Activated naive CD4-positive, alpha-beta T cell treated with anti-CD3 and anti-CD28 coated beads, Interleukin-2, amount 50 U/mL, for 72 hours (primary cell): ENCODE results near the gene RBMS3. TPM values are rescaled to one million over a fixed set of nuclear protein-coding genes. Genes with fewer than 3 reads are reported as not detected.

Experiments
- ATAC-seq, 2 donors: fragments of 150-1000 bp; cut with Tn5 transposase; 2 replicates each; pipeline ENCODE4 v1.10.0; 2021; ENCODE audit warnings: mild to moderate bottlenecking in 2 of 2, moderate library complexity in 2 of 2
- DNase-seq, 2 donors: peaks; one replicate each; pipeline ENCODE4 v3.0.0; 2021 to 2022; ENCODE audit warnings: low spot score in 2 of 2
- H3K27ac Mint-ChIP-seq, 2 donors: one replicate each; pipeline ENCODE4 v1.8.0; 2022; ENCODE audit warnings: mild to moderate bottlenecking in 2 of 2, mixed read lengths in 2 of 2
- H3K36me3 Mint-ChIP-seq, 2 donors: one replicate each; pipeline ENCODE4 v1.8.0; 2022; ENCODE audit warnings: mixed read lengths in 2 of 2
- H3K9me3 Mint-ChIP-seq, 2 donors: one replicate each; pipeline ENCODE4 v1.8.0; 2022; ENCODE audit warnings: mixed read lengths in 2 of 2
- total RNA-seq, 2 donors: library from RNA; stranded (reverse); gene quantifications; one replicate each; pipeline ENCODE4 v1.2.3, GENCODE V29; 2022

Gene RBMS3
- total RNA-seq, 2 donors from 2014 or later: 3.3 TPM; not detected in 1

DNA sequence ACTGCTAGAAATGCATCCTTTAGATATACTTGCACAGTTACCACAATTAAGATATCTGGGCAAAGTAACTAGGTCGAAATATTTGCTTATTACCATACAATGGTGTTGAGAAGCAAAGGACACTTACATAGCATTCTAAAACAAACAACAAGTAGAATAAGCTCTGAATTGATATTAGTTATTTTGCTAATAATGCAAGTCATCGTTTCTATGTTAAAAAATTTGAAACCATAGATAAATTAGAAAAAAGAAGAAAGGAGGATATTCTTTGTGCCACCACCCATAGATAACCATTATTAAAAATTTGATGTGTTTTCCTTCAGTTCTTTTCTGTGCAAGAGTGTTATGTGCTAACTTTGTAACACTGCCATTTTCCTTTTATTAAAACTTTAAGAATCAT, 435.3 kb downstream of the RBMS3 start:
- no peaks in the 10 kb centered on the region for H3K36me3 Mint-ChIP-seq
- ATAC-seq (no peak), DNase-seq (no peak)
- no peaks in the 10 kb centered on the region for H3K9me3 Mint-ChIP-seq
- no peak overlapping the region for H3K27ac Mint-ChIP-seq

DNA sequence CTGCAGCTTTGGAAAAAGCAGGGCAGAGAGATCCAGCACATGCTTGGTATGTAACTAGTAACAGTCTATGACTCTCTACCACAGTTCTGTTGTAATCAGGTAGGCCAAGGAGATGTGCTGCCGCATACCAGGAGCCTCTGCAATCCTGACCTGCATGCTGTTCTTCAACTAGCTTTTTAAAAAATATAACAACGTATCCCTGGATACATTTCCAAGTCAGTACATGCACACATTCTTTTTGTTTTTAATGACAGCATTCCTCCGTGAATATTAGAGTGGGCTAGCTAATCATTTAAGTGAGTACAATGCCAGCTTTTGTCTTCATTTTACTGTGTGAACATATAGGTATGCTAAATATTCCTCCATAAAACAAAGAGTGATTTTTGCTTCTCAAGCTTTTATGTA, 437.8 kb downstream of the RBMS3 start:
- H3K9me3 Mint-ChIP-seq: no peaks in the 10 kb centered on the region
- ATAC-seq (no peak), DNase-seq (no peak)
- H3K27ac Mint-ChIP-seq: no peak overlapping the region
- no peaks in the 10 kb centered on the region for H3K36me3 Mint-ChIP-seq

DNA sequence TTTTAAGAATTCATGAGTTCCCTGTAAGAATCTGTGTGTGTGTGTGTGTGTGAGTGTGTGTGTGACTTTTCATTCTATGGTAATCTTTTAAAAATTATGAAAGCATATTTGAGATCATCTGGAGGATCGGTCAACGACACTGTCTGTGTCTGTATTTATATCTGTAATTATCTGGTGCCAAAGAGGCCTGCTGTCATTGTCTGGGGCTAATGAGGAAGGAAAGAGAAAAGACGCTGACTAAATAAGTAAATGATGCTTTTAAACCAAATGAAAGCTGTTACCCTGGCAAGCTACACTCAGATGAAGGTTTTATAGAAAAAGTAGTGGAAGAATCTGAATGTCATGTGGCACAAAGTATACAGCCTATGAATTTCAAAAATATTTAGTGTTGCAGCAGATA, 439.8 kb downstream of the RBMS3 start:
- no peak for ATAC-seq
- Mint-ChIP-seq H3K9me3 (no peaks in the 10 kb centered on the region), H3K27ac (no peak overlapping the region), H3K36me3 (no peaks in the 10 kb centered on the region)
- DNase-seq: no peak

DNA sequence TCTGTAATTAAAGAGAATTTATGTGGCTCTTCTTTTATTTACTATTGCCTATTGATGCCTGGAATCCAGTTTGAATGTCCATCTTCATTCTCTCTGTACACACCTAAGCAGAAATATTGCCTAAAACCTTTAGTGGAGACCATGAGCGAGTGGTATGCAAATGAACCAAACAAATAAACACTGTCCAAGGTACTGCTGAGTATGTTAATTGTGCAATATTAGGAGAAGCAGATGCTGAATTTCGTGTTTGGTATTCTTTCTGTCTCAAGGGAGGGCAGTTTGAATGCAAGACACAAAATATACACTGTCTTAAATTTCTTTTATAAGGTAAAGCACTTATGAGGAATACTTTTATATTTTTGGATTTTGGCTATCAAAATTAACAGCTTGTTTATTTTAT, 440.9 kb downstream of the RBMS3 start:
- DNase-seq (no peak), ATAC-seq (no peak)
- no peaks in the 10 kb centered on the region for H3K9me3 Mint-ChIP-seq
- no peaks in the 10 kb centered on the region for H3K36me3 Mint-ChIP-seq
- H3K27ac Mint-ChIP-seq: no peak overlapping the region

DNA sequence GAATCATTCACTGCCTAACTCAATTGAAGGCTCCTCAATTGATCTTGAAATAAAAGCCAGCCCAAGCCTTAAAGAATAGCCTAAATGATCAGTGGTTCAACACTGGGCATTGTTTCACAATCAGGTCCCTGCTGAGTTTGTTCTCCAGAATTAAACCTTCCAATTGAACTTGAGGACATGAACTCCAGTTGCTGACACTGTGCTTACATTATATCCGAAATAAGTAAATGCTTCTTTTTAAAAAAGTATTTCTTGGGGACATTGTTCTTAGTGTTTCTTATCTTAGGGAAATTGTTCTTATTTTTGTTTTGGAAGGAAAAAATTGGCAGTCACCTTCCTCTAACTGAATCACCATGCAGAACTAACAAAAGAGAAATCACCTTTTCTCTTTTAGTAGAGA, 450.2 kb downstream of the RBMS3 start:
- DNase-seq: no peak
- no peak overlapping the region for H3K27ac Mint-ChIP-seq
- ATAC-seq: no peak
- H3K9me3 Mint-ChIP-seq: peaks cover 0 to 7% of the 10 kb centered on the region in 2 donors
- H3K36me3 Mint-ChIP-seq: no peaks in the 10 kb centered on the region

DNA sequence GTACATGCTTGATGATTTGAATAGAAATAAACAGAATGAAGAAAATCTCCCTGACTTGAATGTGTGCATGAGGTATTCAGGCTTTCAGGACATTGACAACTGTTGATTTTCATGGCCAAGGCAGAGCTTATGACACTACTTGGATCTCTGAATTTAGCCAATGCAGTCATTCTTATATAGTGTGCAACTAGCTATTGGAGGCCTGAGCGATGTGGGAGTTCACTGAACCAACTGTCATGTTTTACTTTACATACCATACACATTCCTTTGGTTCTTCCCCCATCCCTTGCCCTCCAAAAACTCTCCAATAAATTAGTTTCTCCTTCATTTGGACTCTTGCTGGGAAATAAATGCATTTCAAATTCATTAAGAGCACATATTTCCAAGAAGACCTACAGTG, 460.4 kb downstream of the RBMS3 start:
- no peak overlapping the region for H3K27ac Mint-ChIP-seq
- no peaks in the 10 kb centered on the region for H3K36me3 Mint-ChIP-seq
- DNase-seq: no peak
- no peak for ATAC-seq
- H3K9me3 Mint-ChIP-seq: no peaks in the 10 kb centered on the region

DNA sequence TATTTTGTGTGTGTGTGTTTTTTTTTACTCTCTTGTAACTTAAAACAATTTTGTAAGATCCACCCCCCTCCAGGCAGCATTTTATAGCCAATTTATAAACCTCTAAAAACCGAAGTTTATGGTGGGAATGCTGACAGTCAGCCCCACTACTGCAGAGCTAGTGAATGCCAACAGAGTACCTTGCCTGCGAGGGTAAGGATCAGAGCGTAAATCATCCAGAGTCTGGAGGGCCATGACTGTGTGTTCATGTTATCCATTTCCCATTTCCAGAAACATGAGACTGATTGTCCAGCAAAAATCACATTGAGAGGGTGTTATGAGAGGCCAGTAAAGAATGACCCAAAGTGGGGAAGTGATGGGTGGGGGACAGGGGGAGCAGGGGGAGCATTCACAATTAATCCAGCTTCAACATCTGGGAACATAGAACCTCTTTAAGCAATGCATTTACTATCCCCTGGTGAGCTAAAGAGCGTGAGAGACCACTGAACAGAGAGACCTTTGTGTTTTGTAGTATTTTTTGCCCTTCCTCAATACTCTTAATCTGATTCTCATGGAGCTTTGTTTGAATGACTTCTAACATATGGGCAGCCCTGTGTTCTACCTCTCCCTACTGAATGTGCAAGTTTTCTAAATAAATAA, 464.5 kb downstream of the RBMS3 start:
- ATAC-seq (no peak), DNase-seq (no peak)
- no peaks in the 10 kb centered on the region for H3K36me3 Mint-ChIP-seq
- no peak overlapping the region for H3K27ac Mint-ChIP-seq
- H3K9me3 Mint-ChIP-seq: no peaks in the 10 kb centered on the region

DNA sequence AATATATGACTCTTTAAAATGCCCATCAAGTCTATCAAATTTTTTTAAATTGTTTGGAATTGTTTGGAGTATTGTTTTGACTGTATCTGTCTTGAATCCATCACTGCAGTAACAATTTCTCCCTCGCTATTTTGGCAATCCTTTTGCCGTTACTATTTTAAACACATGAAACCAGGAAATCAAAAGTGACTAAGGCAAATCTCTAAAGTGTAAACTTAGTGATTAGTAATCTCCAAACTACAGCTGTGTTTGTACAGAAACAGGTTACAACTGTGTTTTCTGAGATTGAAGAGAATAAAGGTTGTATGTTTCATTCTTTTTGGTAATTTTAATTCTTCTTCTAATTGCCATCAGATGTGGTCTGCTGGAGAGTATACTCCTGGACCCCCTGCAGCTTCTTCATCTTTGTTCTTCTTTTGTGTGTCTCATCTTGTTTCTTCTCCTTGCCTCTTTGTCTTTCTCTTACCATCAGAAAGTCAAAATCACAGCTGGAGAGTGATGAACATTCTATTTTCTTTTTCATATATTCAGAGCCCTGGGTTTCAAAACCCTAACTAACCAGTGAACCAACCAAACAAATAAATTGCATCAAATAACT, 465.4 kb downstream of the RBMS3 start:
- peak in 1 of 2 donors; percentile 58 for ATAC-seq
- DNase-seq: no peak
- H3K9me3 Mint-ChIP-seq: no peaks in the 10 kb centered on the region
- no peaks in the 10 kb centered on the region for H3K36me3 Mint-ChIP-seq
- H3K27ac Mint-ChIP-seq: no peak overlapping the region

DNA sequence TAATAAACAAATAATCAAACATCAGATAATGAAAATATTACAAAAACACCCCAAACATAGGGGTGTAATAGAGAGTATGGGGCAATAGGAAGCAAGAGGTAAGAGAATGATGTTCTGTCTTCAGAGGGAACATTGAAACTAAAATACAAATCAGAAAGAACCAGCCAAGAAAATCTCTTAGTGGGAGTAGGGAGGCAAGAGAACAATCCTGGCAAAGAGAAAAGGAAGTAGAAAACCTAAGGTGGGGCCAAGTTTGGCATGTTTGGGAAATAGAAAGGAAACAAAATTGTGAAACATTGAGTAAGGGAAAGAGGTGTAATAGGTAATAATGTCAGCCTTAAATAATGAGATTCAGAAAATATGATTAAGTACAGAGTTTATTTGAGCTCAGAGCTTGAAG, 467.1 kb downstream of the RBMS3 start:
- H3K36me3 Mint-ChIP-seq: no peaks in the 10 kb centered on the region
- ATAC-seq (no peak), DNase-seq (no peak)
- no peak overlapping the region for H3K27ac Mint-ChIP-seq
- H3K9me3 Mint-ChIP-seq: no peaks in the 10 kb centered on the region

DNA sequence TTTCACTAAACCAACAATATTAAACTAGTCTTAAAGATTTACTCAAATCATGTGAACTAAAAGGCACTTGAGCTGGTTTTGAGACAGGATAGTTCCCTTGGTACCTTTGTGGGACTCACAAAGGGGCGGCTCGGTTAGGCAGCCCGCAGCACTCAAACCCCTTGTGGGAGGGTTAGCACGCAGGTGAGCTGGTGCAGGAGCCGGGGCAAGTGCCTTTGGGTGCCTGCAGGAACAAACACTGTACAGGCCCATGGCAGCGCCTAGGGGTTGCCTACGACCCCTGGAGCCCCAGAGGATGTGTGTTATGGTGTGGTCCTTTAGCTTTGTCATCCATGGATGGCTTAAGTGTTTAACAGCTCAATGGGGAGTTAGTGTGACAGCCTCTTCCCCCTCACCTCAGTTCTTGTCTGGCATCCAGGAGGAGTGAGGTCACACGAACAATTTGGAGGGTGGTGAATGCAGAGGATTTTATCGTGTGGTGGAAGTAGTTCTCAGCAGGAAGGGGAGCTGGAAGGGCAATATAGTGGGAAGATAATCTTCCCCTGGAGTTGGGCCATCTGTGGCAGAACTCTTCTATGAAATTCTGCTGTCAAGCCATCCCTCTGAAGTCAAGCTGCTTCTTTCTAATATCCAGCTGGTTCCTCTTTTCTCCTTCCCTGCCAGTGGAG, 470.9 kb downstream of the RBMS3 start:
- Mint-ChIP-seq H3K36me3 (no peaks in the 10 kb centered on the region), H3K9me3 (no peaks in the 10 kb centered on the region), H3K27ac (no peak overlapping the region)
- ATAC-seq (no peak), DNase-seq (no peak)

DNA sequence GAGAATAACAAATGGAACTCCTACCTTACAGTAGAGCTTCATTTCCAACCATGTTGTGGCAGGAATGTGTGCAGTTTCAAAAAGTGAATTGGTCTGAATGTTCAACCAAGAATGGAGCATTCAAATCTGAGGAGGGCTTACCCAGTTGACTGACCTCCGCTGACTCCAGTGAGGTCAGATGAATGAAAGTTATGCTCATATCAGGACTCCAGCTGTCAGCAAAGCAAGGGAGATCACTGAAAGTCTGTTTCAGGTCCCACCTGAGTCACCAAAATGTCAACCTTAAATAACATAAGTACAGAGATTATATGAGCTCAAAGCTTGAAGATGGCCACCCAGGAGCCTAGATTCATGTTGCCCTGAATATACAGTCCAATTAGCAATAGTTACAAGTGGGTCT, 473.5 kb downstream of the RBMS3 start:
- ATAC-seq (peak in 1 of 2 donors; percentile 66), DNase-seq (no peak)
- Mint-ChIP-seq H3K36me3 (no peaks in the 10 kb centered on the region), H3K27ac (no peak overlapping the region), H3K9me3 (no peaks in the 10 kb centered on the region)

DNA sequence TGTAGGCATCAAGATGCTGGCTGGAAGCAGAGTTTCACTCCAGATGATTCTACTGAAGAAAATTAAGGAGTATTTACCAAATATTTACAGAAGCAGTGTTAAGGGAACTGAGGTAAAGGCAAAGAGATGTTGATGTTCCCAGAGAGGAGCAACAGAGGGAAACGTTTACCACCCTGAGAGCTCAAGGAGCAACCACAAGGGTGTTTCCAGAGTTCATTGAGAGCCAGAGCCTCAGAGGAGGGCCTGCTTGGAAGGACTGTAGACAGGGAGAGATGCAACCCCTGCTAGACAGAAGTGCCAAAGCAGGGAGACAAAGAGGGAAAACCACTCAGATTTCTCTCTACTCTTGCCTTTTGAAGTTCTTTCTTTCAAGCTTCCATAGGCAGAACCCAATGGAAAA, 474.5 kb downstream of the RBMS3 start:
- H3K9me3 Mint-ChIP-seq: no peaks in the 10 kb centered on the region
- H3K36me3 Mint-ChIP-seq: no peaks in the 10 kb centered on the region
- H3K27ac Mint-ChIP-seq: peak overlapping the region in 1 of 2 donors; percentile 55
- no peak for DNase-seq
- ATAC-seq: no peak

DNA sequence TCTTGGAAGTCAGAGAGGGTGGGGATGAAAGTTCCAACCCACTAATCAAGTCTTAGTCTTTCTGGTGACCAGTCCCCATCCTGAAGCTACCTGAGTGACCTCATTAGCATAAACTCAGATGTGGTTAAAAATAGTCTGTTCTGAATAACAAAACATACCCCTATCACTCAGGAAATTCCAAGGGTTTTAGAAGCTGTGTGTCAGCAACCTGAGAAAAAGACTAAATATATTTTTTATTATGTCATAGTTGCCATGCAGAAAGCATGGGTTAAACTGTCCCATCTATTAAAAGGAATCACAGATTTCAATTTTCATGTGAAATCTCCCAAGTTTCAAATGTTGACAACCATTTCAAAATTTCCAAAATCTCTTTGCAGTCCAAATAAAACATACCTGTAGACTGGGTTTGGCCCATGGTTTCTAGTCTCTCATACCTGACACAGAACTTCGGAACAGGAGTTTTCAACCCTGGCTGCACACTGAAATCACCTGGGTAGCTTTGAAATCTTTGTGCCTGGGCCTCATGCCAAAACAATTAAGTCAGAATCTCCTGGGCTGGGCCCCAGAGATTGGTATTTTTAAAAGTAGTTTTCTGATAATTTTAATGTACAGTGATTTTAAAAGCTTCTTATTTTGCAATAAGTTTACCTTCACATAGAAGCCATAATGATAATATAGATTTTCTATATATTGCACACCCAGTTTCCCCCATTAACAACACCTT, 476.3 kb downstream of the RBMS3 start:
- Mint-ChIP-seq H3K36me3 (no peaks in the 10 kb centered on the region), H3K27ac (no peak overlapping the region), H3K9me3 (no peaks in the 10 kb centered on the region)
- ATAC-seq (no peak), DNase-seq (no peak)

DNA sequence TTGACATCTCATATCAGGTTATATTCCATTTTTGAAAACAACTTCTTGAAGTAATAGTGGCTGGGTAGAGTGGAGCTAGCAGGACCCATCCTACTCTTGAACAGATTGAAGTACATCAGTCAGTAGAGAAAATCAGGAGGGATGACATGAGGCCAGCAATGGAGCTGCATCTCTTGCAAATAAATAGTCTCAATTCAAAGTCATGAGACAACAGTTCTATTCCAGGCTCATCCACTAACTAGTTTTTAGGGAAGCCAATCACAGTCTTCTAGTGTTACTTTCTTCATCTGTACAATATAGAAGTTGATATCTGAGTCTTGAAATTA, 477.2 kb downstream of the RBMS3 start:
- no peak for DNase-seq
- Mint-ChIP-seq H3K27ac (no peak overlapping the region), H3K9me3 (no peaks in the 10 kb centered on the region), H3K36me3 (no peaks in the 10 kb centered on the region)
- no peak for ATAC-seq

DNA sequence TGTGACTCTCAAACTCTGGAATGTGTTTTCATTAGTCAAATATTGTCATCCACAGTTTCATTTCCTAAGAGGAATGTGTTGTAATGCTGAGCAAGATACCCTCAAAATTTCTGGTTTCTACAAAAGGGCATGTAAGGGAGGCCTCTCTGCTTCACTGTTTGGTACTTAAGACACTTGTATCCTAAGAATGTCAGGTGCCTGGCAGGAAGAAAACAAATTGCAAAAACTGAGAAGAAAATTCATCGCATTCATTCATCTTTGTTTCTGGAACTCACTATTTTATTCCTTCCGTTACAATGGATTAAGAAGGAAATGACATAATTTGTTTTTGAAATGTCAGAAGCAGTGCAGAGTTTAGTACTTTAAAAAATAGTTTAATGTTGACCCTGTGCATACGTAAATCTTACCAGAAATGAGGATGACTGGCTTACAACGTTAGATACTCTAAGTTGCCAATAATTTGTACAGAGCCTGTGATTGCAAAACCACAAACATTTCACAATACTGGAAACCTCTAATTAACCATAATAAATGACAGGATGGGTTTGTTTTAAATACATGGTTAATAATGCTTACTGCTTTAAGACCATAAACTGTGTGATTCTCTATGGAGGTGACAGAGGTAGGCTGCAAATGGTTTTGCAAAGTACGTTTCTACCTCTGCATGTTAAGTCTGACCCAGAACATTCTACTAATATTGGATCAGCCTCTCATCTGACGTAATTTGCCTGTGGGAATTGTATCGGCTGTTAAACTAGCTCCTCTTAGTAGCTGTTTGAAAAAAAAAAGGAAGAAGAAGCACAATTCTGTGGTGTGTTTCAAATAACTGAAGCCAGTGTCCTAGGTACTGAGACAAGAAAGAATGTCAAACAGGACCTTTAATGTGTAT, 477.8 kb downstream of the RBMS3 start:
- Mint-ChIP-seq H3K27ac (no peak overlapping the region), H3K9me3 (no peaks in the 10 kb centered on the region), H3K36me3 (no peaks in the 10 kb centered on the region)
- DNase-seq (no peak), ATAC-seq (no peak)

DNA sequence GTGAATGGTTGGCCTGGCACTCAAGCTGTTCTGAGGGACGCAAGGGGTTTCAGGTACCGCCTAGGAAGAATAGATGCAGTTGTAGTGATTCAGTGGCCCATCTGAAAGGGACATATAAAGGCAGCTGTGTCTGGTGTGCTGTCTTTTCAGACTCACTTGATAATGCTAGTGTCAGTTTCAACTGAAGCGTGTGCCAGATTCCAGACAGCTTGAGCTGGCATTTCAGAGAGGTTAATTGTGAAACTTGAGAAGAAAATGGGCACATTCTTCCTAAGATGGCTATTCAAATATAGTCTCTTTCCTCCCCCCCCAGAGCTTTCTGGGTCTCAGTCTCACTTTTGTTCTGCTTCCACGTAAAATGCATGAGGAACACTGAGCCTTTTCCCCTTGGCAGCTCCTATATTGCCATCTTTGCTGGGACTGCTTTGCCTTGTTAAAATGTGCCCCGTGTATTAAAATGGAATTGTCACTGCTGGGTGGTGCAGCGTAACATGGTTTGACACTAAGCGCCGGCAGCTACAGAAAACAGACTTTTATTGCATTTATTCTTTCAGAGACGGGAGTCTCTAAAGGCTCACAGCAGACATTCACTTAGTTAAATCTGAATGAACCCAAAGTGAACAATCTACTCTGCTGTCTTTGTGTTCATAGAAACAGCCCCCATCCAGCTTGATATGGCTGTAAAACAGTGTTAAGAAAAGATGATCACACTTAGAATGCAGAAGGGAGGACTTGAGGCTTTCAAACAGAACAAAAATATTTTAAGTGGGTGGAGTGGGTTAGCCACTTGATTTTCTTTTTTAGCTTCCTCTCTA, 478.7 kb downstream of the RBMS3 start:
- H3K36me3 Mint-ChIP-seq: no peaks in the 10 kb centered on the region
- ATAC-seq: no peak
- H3K9me3 Mint-ChIP-seq: no peaks in the 10 kb centered on the region

More for the DNA sequence above, 478.7 kb downstream of the RBMS3 start:
- DNase-seq: no peak
- H3K27ac Mint-ChIP-seq: no peak overlapping the region
